ENCODE results near the gene DUS2.
"Not testable (repeated sequence)": the region's sequence is repeated elsewhere in the genome, so short reads cannot be mapped to it uniquely, and the experiment has no call there.

DUS2 gene

DNA sequence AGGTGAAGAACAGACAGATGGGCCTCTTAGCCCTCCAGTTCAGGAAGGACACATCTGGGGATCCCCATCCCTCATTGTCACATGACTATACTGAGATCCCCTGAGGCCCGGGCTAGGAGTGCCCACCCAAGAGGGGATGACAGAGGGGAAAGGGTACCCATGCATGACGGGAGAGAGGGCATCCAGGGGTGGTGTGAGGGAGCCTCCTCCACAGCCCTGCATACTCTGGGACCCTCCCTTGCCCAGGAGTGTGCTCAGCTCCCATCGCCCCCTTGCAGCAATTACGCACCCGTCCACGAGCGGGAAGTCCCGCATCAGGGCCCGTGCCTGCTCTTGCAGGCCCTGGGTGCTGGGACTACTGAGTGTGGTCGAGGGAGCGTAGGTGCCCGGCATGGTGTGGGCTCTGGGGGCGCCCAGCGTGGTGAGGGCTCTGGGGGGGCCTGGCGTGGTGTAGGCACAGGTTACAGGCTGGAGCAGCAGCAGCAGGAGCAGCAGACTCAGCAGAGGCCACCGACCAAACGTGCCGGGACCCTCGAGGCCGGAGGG lies 30.4 kb upstream of the DUS2 start:
- DNase-seq: no peak
- peaks cover 17% of the 10 kb centered on the region for H3K4me1 ChIP-seq (ENCODE audit: insufficient read depth, low read length)
- H3K4me2 ChIP-seq (ENCODE audit: insufficient read depth, low read length): peak overlapping the region; percentile 58
- no peaks in the 10 kb centered on the region for H3K27me3 ChIP-seq (ENCODE audit: insufficient read depth, low read length, poor library complexity)
- no peaks in the 10 kb centered on the region for H3K9me3 ChIP-seq (ENCODE audit: insufficient read depth, low read length, severe bottlenecking)
- H3K36me3 ChIP-seq (ENCODE audit: insufficient read depth, low read length): no peaks in the 10 kb centered on the region
- 0 out of 2 replicates have a peak overlapping the region, but pooled peaks have one; percentile 7 for H3K27ac ChIP-seq (ENCODE audit: low read length)
- peak overlapping the region; percentile 49 for H3K9ac ChIP-seq (ENCODE audit: low read depth, low read length)
- peak overlapping the region; percentile 71 for H2AFZ ChIP-seq (ENCODE audit: low read depth, low read length)
- H3K4me3 ChIP-seq (ENCODE audit: low read depth in 1 of 2, low read length in 2 of 2): peak overlapping the region in 1 of 2 experiments; percentile 35; a peak in 1 of 4 replicates
- no peak for ATAC-seq (ENCODE audit: insufficient read depth, low read depth)
- H4K20me1 ChIP-seq (ENCODE audit: insufficient read depth, low read length): no peaks in the 10 kb centered on the region; the same call in 1 of the 2 replicates
- no peaks in the 10 kb centered on the region for H3K79me2 ChIP-seq (ENCODE audit: insufficient read depth, low read length)
- TF ChIP-seq EZH2 (IDR thresholded peaks at IDR 0.05; ENCODE audit: borderline replicate concordance, low read depth, low read length, severe bottlenecking): no peak
- TF ChIP-seq, protein P1, sequence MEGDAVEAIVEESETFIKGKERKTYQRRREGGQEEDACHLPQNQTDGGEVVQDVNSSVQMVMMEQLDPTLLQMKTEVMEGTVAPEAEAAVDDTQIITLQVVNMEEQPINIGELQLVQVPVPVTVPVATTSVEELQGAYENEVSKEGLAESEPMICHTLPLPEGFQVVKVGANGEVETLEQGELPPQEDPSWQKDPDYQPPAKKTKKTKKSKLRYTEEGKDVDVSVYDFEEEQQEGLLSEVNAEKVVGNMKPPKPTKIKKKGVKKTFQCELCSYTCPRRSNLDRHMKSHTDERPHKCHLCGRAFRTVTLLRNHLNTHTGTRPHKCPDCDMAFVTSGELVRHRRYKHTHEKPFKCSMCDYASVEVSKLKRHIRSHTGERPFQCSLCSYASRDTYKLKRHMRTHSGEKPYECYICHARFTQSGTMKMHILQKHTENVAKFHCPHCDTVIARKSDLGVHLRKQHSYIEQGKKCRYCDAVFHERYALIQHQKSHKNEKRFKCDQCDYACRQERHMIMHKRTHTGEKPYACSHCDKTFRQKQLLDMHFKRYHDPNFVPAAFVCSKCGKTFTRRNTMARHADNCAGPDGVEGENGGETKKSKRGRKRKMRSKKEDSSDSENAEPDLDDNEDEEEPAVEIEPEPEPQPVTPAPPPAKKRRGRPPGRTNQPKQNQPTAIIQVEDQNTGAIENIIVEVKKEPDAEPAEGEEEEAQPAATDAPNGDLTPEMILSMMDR (IDR thresholded peaks at IDR 0.05; ENCODE audit: borderline replicate concordance, extremely low read depth, low read length, poor library complexity, severe bottlenecking): no peak

DNA sequence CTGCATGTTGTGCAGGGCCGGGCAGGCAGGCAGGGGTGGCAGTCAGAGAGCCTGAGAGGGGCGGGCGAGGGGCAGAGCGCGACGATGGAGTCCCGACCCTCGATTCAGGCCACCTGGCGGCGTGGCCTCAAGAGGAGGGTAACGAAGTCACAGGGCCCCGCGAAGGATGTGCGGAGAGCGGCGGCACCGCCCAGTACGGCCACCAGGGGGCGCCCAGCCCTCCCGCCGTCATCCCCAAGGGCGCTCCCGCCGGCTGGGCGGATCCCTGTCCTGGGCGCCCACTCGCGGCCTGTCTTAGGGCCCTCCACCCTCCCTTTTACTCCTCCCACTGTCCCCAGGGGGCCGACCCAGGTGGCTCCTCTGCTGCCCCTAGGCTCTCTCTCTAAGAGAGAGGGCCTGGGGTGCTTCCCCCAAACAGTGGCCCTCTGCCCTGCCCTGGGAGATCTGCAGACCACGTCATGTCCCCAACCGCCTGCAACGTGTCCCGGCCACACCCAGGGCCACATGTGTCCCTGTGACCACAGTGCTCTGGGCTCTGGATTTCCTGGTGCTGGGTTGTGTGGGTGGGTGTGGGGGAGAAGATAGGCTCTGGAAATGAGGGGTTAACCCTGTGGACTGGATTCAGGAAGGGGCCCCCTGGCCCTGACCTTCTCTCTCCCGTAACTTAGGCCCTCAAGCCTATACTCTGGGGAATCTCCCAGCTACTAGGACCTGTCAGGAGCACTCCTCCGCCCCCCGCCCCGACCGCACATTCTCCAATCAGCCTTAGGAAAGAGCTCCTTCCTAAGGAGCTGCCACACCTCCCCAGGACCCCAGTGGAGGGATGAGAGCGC lies 29.7 kb upstream of the DUS2 start:
- peak; percentile 96 for ATAC-seq (ENCODE audit: insufficient read depth, low read depth)
- H3K27me3 ChIP-seq (ENCODE audit: insufficient read depth, low read length, poor library complexity): no peaks in the 10 kb centered on the region
- H3K4me3 ChIP-seq (ENCODE audit: low read depth in 1 of 2, low read length in 2 of 2): peak overlapping the region in 1 of 2 experiments; percentile 35; a peak in 2 of 4 replicates
- no peaks in the 10 kb centered on the region for H3K36me3 ChIP-seq (ENCODE audit: insufficient read depth, low read length)
- DNase-seq: peak; percentile 84
- no peaks in the 10 kb centered on the region; the same call in 1 of the 2 replicates for H4K20me1 ChIP-seq (ENCODE audit: insufficient read depth, low read length)
- no peaks in the 10 kb centered on the region for H3K79me2 ChIP-seq (ENCODE audit: insufficient read depth, low read length)
- peak overlapping the region; percentile 48; the same call in 1 of the 2 replicates for H3K27ac ChIP-seq (ENCODE audit: low read length)
- no peak for TF ChIP-seq EZH2 (IDR thresholded peaks at IDR 0.05; ENCODE audit: borderline replicate concordance, low read depth, low read length, severe bottlenecking)
- TF ChIP-seq, protein P1 (IDR thresholded peaks at IDR 0.05; ENCODE audit: borderline replicate concordance, extremely low read depth, low read length, poor library complexity, severe bottlenecking): peak; percentile 95
- no peaks in the 10 kb centered on the region for H3K9me3 ChIP-seq (ENCODE audit: insufficient read depth, low read length, severe bottlenecking)
- H3K4me2 ChIP-seq (ENCODE audit: insufficient read depth, low read length): peak overlapping the region; percentile 58
- peak overlapping the region; percentile 49 for H3K9ac ChIP-seq (ENCODE audit: low read depth, low read length)
- peaks cover 24% of the 10 kb centered on the region for H3K4me1 ChIP-seq (ENCODE audit: insufficient read depth, low read length)
- peak overlapping the region; percentile 71 for H2AFZ ChIP-seq (ENCODE audit: low read depth, low read length)

DNA sequence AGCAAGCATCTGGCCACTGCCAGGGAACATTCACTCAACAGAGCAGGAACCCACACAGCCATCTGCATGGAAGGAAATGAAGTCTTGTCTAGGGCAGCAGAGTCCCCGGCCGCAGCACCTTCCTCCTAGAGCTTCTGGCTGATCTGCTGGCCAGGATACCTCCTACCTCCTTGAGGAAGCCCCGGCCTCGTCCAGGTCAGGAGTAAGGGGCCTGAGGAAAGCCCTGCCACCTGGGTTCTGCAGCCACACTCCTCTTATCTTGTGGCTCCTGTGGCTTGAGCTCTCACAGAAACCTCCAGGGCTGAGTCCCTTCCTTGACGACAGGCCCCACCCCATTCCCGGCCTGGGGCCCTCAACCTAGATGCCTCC lies 29.1 kb upstream of the DUS2 start:
- H3K79me2 ChIP-seq (ENCODE audit: insufficient read depth, low read length); H3K4me3 ChIP-seq (ENCODE audit: low read depth in 1 of 2, low read length in 2 of 2); H3K27me3 ChIP-seq (ENCODE audit: insufficient read depth, low read length, poor library complexity); H3K36me3 ChIP-seq (ENCODE audit: insufficient read depth, low read length); H3K27ac ChIP-seq (ENCODE audit: low read length); H4K20me1 ChIP-seq (ENCODE audit: insufficient read depth, low read length); H3K4me2 ChIP-seq (ENCODE audit: insufficient read depth, low read length); H3K9me3 ChIP-seq (ENCODE audit: insufficient read depth, low read length, severe bottlenecking): not testable (repeated sequence)
- peak; percentile 33 for ATAC-seq (ENCODE audit: insufficient read depth, low read depth)
- peak overlapping the region; percentile 71 for H2AFZ ChIP-seq (ENCODE audit: low read depth, low read length)
- peak; percentile 36 for DNase-seq
- H3K9ac ChIP-seq (ENCODE audit: low read depth, low read length): 0 out of 2 replicates have a peak overlapping the region, but pooled peaks have one; percentile 49
- H3K4me1 ChIP-seq (ENCODE audit: insufficient read depth, low read length): peaks cover 30% of the 10 kb centered on the region

DNA sequence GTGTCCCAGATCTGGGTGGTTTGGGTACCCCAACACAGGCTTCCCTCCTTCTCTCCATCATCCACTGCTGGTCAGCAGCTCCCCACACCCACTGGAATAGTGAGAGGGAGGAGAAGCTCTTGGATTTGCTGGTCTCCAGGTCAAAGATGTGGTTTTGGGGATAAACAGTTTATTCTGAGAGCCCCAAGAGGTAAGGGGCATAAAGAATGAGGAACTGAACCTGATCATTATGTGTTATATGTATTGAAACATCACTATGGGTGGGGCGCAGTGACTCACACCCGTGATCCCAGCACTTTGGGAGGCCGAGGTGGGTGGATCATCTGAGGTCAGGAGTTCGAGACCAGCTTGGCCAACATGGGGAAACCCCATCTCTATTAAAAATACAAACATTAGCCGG lies 27.7 kb upstream of the DUS2 start:
- Histone ChIP-seq H3K27ac (ENCODE audit: low read length) (no peak overlapping the region), H3K4me2 (ENCODE audit: insufficient read depth, low read length) (no peak overlapping the region), H3K36me3 (ENCODE audit: insufficient read depth, low read length) (no peaks in the 10 kb centered on the region), H3K4me3 (ENCODE audit: low read depth in 1 of 2, low read length in 2 of 2) (no peak overlapping the region), H3K27me3 (ENCODE audit: insufficient read depth, low read length, poor library complexity) (no peaks in the 10 kb centered on the region), H4K20me1 (ENCODE audit: insufficient read depth, low read length) (no peaks in the 10 kb centered on the region), H2AFZ (ENCODE audit: low read depth, low read length) (no peak overlapping the region), H3K9ac (ENCODE audit: low read depth, low read length) (no peak overlapping the region), H3K4me1 (ENCODE audit: insufficient read depth, low read length) (peaks cover 44% of the 10 kb centered on the region), H3K79me2 (ENCODE audit: insufficient read depth, low read length) (no peaks in the 10 kb centered on the region), H3K9me3 (ENCODE audit: insufficient read depth, low read length, severe bottlenecking) (no peaks in the 10 kb centered on the region)
- no peak for TF ChIP-seq EZH2 (IDR thresholded peaks at IDR 0.05; ENCODE audit: borderline replicate concordance, low read depth, low read length, severe bottlenecking)
- TF ChIP-seq, protein P1 (IDR thresholded peaks at IDR 0.05; ENCODE audit: borderline replicate concordance, extremely low read depth, low read length, poor library complexity, severe bottlenecking): no peak
- ATAC-seq (ENCODE audit: insufficient read depth, low read depth) (no peak), DNase-seq (no peak)
